H9 (cell line): ENCODE results near the gene BHLHE40. TPM values are rescaled to one million over a fixed set of nuclear protein-coding genes. Genes with fewer than 3 reads are reported as not detected.

Experiments
- DNase-seq: peaks from one replicate; pipeline ENCODE4 v3.0.0-alpha.2; 2017
- H2AFZ ChIP-seq: one replicate; pipeline ENCODE4 v1.6.1; 2013; ENCODE audit warnings: mild to moderate bottlenecking, low read length, control low read depth, moderate library complexity
- H2AK5ac ChIP-seq: 2 replicates; pipeline ENCODE4 v1.6.1; 2013; ENCODE audit warnings: low read length, control low read depth, mixed read lengths; ENCODE audit not compliant: insufficient read length
- H2BK120ac ChIP-seq: one replicate; pipeline ENCODE4 v1.6.1; 2013; ENCODE audit warnings: low read depth, mild to moderate bottlenecking, low read length, control low read depth, inconsistent platforms; ENCODE audit not compliant: poor library complexity, severe bottlenecking
- H2BK12ac ChIP-seq: 2 replicates; pipeline ENCODE4 v1.6.1; 2013; ENCODE audit warnings: low read length, control low read depth, mixed read lengths, low read depth; ENCODE audit not compliant: insufficient read length
- H2BK15ac ChIP-seq: 2 replicates; pipeline ENCODE4 v1.6.1; 2013; ENCODE audit warnings: low read depth, low read length, control low read depth
- H2BK20ac ChIP-seq: one replicate; pipeline ENCODE4 v1.6.1; 2013; ENCODE audit warnings: low read depth, mild to moderate bottlenecking, low read length, control low read depth, inconsistent platforms; ENCODE audit not compliant: poor library complexity, severe bottlenecking
- H2BK5ac ChIP-seq: 2 replicates; pipeline ENCODE4 v1.6.1; 2013; ENCODE audit warnings: low read length, control low read depth, mixed read lengths; ENCODE audit not compliant: insufficient read length
- H3K14ac ChIP-seq: 2 replicates; pipeline ENCODE4 v1.6.1; 2013; ENCODE audit warnings: low read length, control low read depth; ENCODE audit not compliant: insufficient read depth
- H3K18ac ChIP-seq: 2 replicates; pipeline ENCODE4 v1.6.1; 2013; ENCODE audit warnings: low read depth, mild to moderate bottlenecking, mixed read lengths, low read length, control low read depth; ENCODE audit not compliant: insufficient read length
- H3K23ac ChIP-seq: 2 replicates; pipeline ENCODE4 v1.6.1; 2013; ENCODE audit warnings: low read length, control low read depth, mixed read lengths, low read depth; ENCODE audit not compliant: insufficient read length
- H3K23me2 ChIP-seq: 2 replicates; pipeline ENCODE4 v1.6.1; 2013; ENCODE audit warnings: low read depth, mild to moderate bottlenecking, mixed read lengths, low read length, control low read depth; ENCODE audit not compliant: insufficient read length, poor library complexity, severe bottlenecking
- H3K27ac ChIP-seq: 2 replicates; pipeline ENCODE4 v1.5.1; 2013; ENCODE audit warnings: low read length, control low read depth, mixed read lengths, low read depth; ENCODE audit not compliant: insufficient read length
- H3K27me3 ChIP-seq: 2 replicates; pipeline ENCODE4 v1.6.1; 2013; ENCODE audit warnings: low read length, control low read depth, inconsistent platforms; ENCODE audit not compliant: insufficient read depth
- H3K4ac ChIP-seq: 2 replicates; pipeline ENCODE4 v1.6.1; 2013; ENCODE audit warnings: low read depth, mild to moderate bottlenecking, control low read depth, inconsistent platforms, low read length, moderate library complexity
- H3K4me1 ChIP-seq: 2 replicates; pipeline ENCODE4 v1.6.1; 2013; ENCODE audit warnings: low read length, control low read depth, inconsistent platforms; ENCODE audit not compliant: insufficient read depth
- H3K4me2 ChIP-seq: 2 replicates; pipeline ENCODE4 v1.6.1; 2013; ENCODE audit warnings: low read length, control low read depth, mixed read lengths; ENCODE audit not compliant: insufficient read length, insufficient read depth
- H3K56ac ChIP-seq: 2 replicates; pipeline ENCODE4 v1.6.1; 2013; ENCODE audit warnings: low read depth, mild to moderate bottlenecking, mixed read lengths, low read length, control low read depth; ENCODE audit not compliant: insufficient read length
- H3K79me1 ChIP-seq: 2 replicates; pipeline ENCODE4 v1.6.1; 2013; ENCODE audit warnings: low read depth, mild to moderate bottlenecking, moderate library complexity, low read length, control low read depth, inconsistent platforms; ENCODE audit not compliant: insufficient read depth, poor library complexity, severe bottlenecking
- H3K79me2 ChIP-seq: 2 replicates; pipeline ENCODE4 v1.6.1; 2013; ENCODE audit warnings: low read length, control low read depth, inconsistent platforms; ENCODE audit not compliant: insufficient read depth
- H3K9ac ChIP-seq: 2 replicates; pipeline ENCODE4 v1.6.1; 2013; ENCODE audit warnings: low read length, control low read depth, mixed read lengths; ENCODE audit not compliant: insufficient read length; ENCODE audit errors: extremely low read depth
- H3K9me3 ChIP-seq: one replicate; pipeline ENCODE4 v1.6.1; 2013; ENCODE audit warnings: low read depth, low read length, inconsistent platforms; ENCODE audit not compliant: control insufficient read depth
- H3T11ph ChIP-seq: one replicate; pipeline ENCODE4 v1.6.1; 2013; ENCODE audit warnings: mild to moderate bottlenecking, low read length, control low read depth, inconsistent platforms
- H4K20me1 ChIP-seq: one replicate; pipeline ENCODE4 v1.6.1; 2013; ENCODE audit not compliant: control insufficient read depth, insufficient read length, insufficient read depth
- H4K5ac ChIP-seq: 2 replicates; pipeline ENCODE4 v1.6.1; 2013; ENCODE audit warnings: low read depth, mild to moderate bottlenecking, mixed read lengths, low read length, control low read depth; ENCODE audit not compliant: insufficient read length
- H4K8ac ChIP-seq: replicated peaks from 2 replicates; pipeline ENCODE4 v1.6.1; 2013; ENCODE audit warnings: low read length, control low read depth, mixed read lengths, low read depth; ENCODE audit not compliant: insufficient read length
- H4K91ac ChIP-seq: 2 replicates; pipeline ENCODE4 v1.6.1; 2013; ENCODE audit warnings: low read depth, mild to moderate bottlenecking, moderate library complexity, mixed read lengths, low read length, control low read depth; ENCODE audit not compliant: insufficient read length
- H3K27ac Mint-ChIP-seq, 3 experiments: 2 replicates in 2 of 3; 3 replicates in 1 of 3; pipeline ENCODE4 v1.8.0; 2020 to 2021; ENCODE audit warnings: mixed read lengths in 3 of 3, mild to moderate bottlenecking in 1 of 3, moderate library complexity in 1 of 3
- H3K27me3 Mint-ChIP-seq: 2 replicates; pipeline ENCODE4 v1.8.0; 2021; ENCODE audit warnings: low read depth, mild to moderate bottlenecking, moderate library complexity, mixed read lengths
- H3K36me3 Mint-ChIP-seq, 3 experiments: 2 replicates in 2 of 3; 3 replicates in 1 of 3; pipeline ENCODE4 v1.8.0; 2020 to 2021; ENCODE audit warnings: low read depth in 3 of 3, mixed read lengths in 3 of 3; ENCODE audit not compliant: insufficient read depth in 1 of 3
- H3K4me1 Mint-ChIP-seq, 2 experiments: 2 replicates each; pipeline ENCODE4 v1.8.0; 2020; ENCODE audit warnings: mixed read lengths in 2 of 2
- H3K4me3 Mint-ChIP-seq, 2 experiments: 2 replicates in 1 of 2; 3 replicates in 1 of 2; pipeline ENCODE4 v1.8.0; 2020 to 2021; ENCODE audit warnings: mild to moderate bottlenecking in 2 of 2, mixed read lengths in 2 of 2, moderate library complexity in 1 of 2
- H3K9me3 Mint-ChIP-seq, 2 experiments: 2 replicates in 1 of 2; 3 replicates in 1 of 2; pipeline ENCODE4 v1.8.0; 2020; ENCODE audit warnings: mild to moderate bottlenecking in 2 of 2, mixed read lengths in 2 of 2, moderate library complexity in 1 of 2
- WGBS: extraction: QIAGEN DNeasy Blood & Tissue Kit; methylation state at CpG from one replicate; pipeline ENCODE4 v1.1.7; 2013; ENCODE audit warnings: missing lambda C conversion rate, low lambda C conversion rate, mixed read lengths; ENCODE audit not compliant: insufficient read length; ENCODE audit errors: extremely low coverage; 5-methylcytosine and 5-hydroxymethylcytosine counted together
- total RNA-seq: library from RNA; stranded (reverse); gene quantifications from 2 replicates; pipeline ENCODE4 v1.2.1, GENCODE V29; 2021
- TF ChIP-seq, protein P1 (sequence below): fragments of 200-600 bp; sonication (generic); conservative IDR thresholded peaks from 3 replicates; pipeline ENCODE4 v1.8.0; 2021; ENCODE audit warnings: antibody characterized with exemption, mild to moderate bottlenecking

Gene BHLHE40
- total RNA-seq, 1 experiment from 2014 or later: 4.1 TPM

GRCh38 chr3:4995500-4996053 lies 16.3 kb downstream of the BHLHE40 start:
- Histone ChIP-seq H3K79me1 (no peaks in the 10 kb centered on the region), H3K4me2 (no peak overlapping the region), H2AK5ac (no peak overlapping the region), H3K79me2 (no peaks in the 10 kb centered on the region), H3K27me3 (no peaks in the 10 kb centered on the region), H3K56ac (no peak overlapping the region), H4K5ac (no peak overlapping the region), H4K20me1 (no peaks in the 10 kb centered on the region), H3K9me3 (no peaks in the 10 kb centered on the region), H4K91ac (no peak overlapping the region), H3K23me2 (no peaks in the 10 kb centered on the region), H2BK20ac (no peak overlapping the region), H2BK120ac (no peak overlapping the region), H3K14ac (no peak overlapping the region), H3T11ph (no peak overlapping the region), H3K4me1 (no peaks in the 10 kb centered on the region), H3K23ac (no peak overlapping the region), H2BK15ac (no peak overlapping the region), H3K18ac (no peak overlapping the region), H4K8ac (no peak overlapping the region), H2AFZ (no peak overlapping the region), H3K27ac (no peak overlapping the region), H2BK5ac (no peak overlapping the region), H3K4ac (no peak overlapping the region), H3K9ac (no peak overlapping the region), H2BK12ac (no peak overlapping the region)
- TF ChIP-seq, protein P1, sequence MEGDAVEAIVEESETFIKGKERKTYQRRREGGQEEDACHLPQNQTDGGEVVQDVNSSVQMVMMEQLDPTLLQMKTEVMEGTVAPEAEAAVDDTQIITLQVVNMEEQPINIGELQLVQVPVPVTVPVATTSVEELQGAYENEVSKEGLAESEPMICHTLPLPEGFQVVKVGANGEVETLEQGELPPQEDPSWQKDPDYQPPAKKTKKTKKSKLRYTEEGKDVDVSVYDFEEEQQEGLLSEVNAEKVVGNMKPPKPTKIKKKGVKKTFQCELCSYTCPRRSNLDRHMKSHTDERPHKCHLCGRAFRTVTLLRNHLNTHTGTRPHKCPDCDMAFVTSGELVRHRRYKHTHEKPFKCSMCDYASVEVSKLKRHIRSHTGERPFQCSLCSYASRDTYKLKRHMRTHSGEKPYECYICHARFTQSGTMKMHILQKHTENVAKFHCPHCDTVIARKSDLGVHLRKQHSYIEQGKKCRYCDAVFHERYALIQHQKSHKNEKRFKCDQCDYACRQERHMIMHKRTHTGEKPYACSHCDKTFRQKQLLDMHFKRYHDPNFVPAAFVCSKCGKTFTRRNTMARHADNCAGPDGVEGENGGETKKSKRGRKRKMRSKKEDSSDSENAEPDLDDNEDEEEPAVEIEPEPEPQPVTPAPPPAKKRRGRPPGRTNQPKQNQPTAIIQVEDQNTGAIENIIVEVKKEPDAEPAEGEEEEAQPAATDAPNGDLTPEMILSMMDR: no peak
- Mint-ChIP-seq H3K4me1 (peaks cover 15 to 25% of the 10 kb centered on the region in 2 experiments), H3K9me3 (no peaks in the 10 kb centered on the region), H3K4me3 (no peak overlapping the region), H3K27ac (no peak overlapping the region), H3K27me3 (peaks cover 7% of the 10 kb centered on the region), H3K36me3 (no peaks in the 10 kb centered on the region)
- no peak for DNase-seq
- WGBS: no CpG with 5 or more reads among the region's 9 CpGs
